GM12873 (cell line): ENCODE measurements around the gene GRID1.

Experiments
- TF ChIP-seq, protein P1 (sequence below): IDR thresholded peaks from 2 replicates; pipeline ENCODE4 v1.5.1; 2012; ENCODE audit warnings: low read depth, mild to moderate bottlenecking, moderate library complexity, low read length, control low read depth; ENCODE audit not compliant: insufficient read depth; ENCODE audit errors: missing control alignments

GRID1 gene

DNA sequence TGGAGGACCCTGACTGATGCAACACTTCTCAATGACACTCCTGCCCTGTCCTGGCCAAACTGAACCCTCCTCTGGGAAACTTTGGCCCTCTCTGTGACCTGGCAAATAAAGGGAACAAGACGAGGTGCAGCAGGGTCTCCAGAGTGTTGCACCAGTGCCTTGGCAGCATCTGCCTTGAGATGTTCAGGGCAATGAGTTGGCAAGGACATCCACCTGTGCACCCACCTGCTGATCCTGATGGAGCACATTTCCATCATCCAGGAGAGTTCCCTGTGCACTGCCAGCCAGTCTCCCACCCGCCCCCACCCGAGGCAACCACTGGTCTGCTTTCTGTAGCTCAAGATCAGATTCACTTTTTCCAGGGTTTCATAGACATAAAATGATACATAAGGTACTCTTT is 407.4 kb downstream of the GRID1 start:
- TF ChIP-seq, protein P1, sequence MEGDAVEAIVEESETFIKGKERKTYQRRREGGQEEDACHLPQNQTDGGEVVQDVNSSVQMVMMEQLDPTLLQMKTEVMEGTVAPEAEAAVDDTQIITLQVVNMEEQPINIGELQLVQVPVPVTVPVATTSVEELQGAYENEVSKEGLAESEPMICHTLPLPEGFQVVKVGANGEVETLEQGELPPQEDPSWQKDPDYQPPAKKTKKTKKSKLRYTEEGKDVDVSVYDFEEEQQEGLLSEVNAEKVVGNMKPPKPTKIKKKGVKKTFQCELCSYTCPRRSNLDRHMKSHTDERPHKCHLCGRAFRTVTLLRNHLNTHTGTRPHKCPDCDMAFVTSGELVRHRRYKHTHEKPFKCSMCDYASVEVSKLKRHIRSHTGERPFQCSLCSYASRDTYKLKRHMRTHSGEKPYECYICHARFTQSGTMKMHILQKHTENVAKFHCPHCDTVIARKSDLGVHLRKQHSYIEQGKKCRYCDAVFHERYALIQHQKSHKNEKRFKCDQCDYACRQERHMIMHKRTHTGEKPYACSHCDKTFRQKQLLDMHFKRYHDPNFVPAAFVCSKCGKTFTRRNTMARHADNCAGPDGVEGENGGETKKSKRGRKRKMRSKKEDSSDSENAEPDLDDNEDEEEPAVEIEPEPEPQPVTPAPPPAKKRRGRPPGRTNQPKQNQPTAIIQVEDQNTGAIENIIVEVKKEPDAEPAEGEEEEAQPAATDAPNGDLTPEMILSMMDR: no peak

DNA sequence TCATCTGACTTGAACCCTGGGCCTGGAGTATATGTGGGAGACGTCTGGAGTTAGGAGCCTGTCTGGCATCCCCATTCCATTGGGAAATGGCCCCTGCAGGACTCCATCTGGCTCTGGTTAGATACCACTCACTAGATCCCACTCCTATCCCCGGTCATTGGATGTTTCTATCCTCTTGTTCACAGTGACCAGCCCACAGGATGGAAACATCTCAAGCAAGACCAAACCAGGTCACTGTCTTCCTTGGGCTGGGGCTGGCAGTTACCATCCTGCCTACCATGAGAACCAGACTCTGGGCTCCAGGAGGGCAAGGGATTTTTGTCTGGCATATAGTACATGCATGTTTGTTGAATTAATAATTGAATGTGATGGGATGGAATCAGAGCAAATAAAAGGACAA is 415.7 kb downstream of the GRID1 start:
- TF ChIP-seq, protein P1: no peak

GRCh38 chr10:85946713-85947326 is 419.8 kb downstream of the GRID1 start:
- TF ChIP-seq, protein P1: no peak

GRCh38 chr10:85936161-85936560 is 430.4 kb downstream of the GRID1 start:
- TF ChIP-seq, protein P1: no peak

- TF ChIP-seq, protein P1: no peak
These were observed 432.0 kb downstream of the GRID1 start for GRCh38 chr10:85934586-85934985.

GRCh38 chr10:85927952-85928665 is 438.5 kb downstream of the GRID1 start:
- TF ChIP-seq, protein P1: no peak

GRCh38 chr10:85926986-85927385 is 439.6 kb downstream of the GRID1 start:
- TF ChIP-seq, protein P1: no peak
